Measurements from ENCODE around the gene VAMP1. TPM values are rescaled to one million over a fixed set of nuclear protein-coding genes. Genes with fewer than 3 reads are reported as not detected.
"Not testable (repeated sequence)": the region's sequence is repeated elsewhere in the genome, so short reads cannot be mapped to it uniquely, and the experiment has no call there.

VAMP1 gene
- total and polyA plus RNA-seq, 8 donors: 6.3 to 21.6 (median 16.5) TPM

- DNase-seq (no peak), ATAC-seq (no peak)
- Histone ChIP-seq H3K4me1 (peaks cover 17 to 39% of the 10 kb centered on the region in 2 donors), H3K27ac (no peak overlapping the region), H3K27me3 (no peaks in the 10 kb centered on the region), H3K9me3 (no peaks in the 10 kb centered on the region), H3K4me3 (no peak overlapping the region), H3K36me3 (no peaks in the 10 kb centered on the region)
- intact Hi-C loops (cut with DNase I): loop anchor here in 1 of 2 donors (10.0 kb wide), 1 partner anchor 106 kb away; the partner anchor contains the start of gene GAPDH
- no peak for TF ChIP-seq CTCF (IDR thresholded peaks at IDR 0.05)
Measured at GRCh38 chr12:6428326-6428725, 42.2 kb downstream of the VAMP1 start.

GRCh38 chr12:6427796-6428195 is 42.7 kb downstream of the VAMP1 start:
- DNase-seq, H3K27ac ChIP-seq, H3K27me3 ChIP-seq, H3K4me3 ChIP-seq, H3K9me3 ChIP-seq, ATAC-seq, H3K36me3 ChIP-seq: not testable (repeated sequence)
- intact Hi-C loops (cut with DNase I): loop anchor here in 1 of 2 donors (10.0 kb wide), 1 partner anchor 107 kb away; the partner anchor contains the start of gene GAPDH
- H3K4me1 ChIP-seq: peaks cover 17 to 40% of the 10 kb centered on the region in 2 donors

- Histone ChIP-seq H3K4me3 (no peak overlapping the region), H3K27ac (no peak overlapping the region), H3K4me1 (peaks cover 17 to 40% of the 10 kb centered on the region in 2 donors), H3K36me3 (no peaks in the 10 kb centered on the region), H3K27me3 (no peaks in the 10 kb centered on the region), H3K9me3 (no peaks in the 10 kb centered on the region)
- ATAC-seq: no peak
- no peak for TF ChIP-seq CTCF (IDR thresholded peaks at IDR 0.05)
- intact Hi-C loops (cut with DNase I): loop anchor here in 1 of 2 donors (10.0 kb wide), 1 partner anchor 108 kb away; the partner anchor contains the start of gene GAPDH
- no peak for DNase-seq
Measured at GRCh38 chr12:6426882-6427671, 43.4 kb downstream of the VAMP1 start.

GRCh38 chr12:6425590-6426531 is 44.6 kb downstream of the VAMP1 start:
- intact Hi-C loops (cut with DNase I): loop anchor here in 1 of 2 donors (10.0 kb wide), 1 partner anchor 109 kb away; the partner anchor contains the start of gene GAPDH

More at GRCh38 chr12:6425590-6426531, 44.6 kb downstream of the VAMP1 start:
- H3K27ac ChIP-seq: no peak overlapping the region
- DNase-seq (no peak), ATAC-seq (no peak)
- H3K4me1 ChIP-seq: peaks cover 11 to 33% of the 10 kb centered on the region in 2 donors
- H3K4me3 ChIP-seq: no peak overlapping the region
- TF ChIP-seq CTCF (IDR thresholded peaks at IDR 0.05): no peak
- no peaks in the 10 kb centered on the region for H3K27me3 ChIP-seq
- no peaks in the 10 kb centered on the region for H3K9me3 ChIP-seq
- no peaks in the 10 kb centered on the region for H3K36me3 ChIP-seq
